GM18526 (cell line): ENCODE results near the gene EDIL3.

Experiments used
- POLR2A ChIP-seq: IDR thresholded peaks from 3 replicates; pipeline ENCODE4 v1.6.1; 2011; ENCODE audit not compliant: insufficient read length; ENCODE audit errors: extremely low read depth

EDIL3 gene

GRCh38 chr5:84361572-84361971, 23.1 kb downstream of the EDIL3 start:
- TF ChIP-seq POLR2A: no peak

DNA sequence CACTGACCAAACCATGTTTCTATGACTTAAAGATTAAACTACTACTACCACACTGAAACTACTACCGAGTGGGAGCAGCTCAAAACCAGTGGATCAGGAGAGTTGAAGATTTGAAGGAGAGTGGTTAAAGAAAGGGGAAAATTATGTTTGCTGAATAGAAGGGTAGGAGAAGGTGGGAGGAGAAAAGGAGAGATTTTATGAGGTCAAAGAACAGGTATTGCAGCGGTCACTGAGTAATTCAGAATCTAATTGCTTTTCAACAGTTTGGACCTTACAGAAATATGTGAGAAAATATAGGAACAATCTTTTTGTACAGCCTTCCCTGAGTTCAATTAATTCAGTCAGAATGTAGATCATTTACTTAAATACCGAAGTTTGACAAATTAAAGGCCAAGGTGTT, 24.6 kb downstream of the EDIL3 start:
- no peak for TF ChIP-seq POLR2A

DNA sequence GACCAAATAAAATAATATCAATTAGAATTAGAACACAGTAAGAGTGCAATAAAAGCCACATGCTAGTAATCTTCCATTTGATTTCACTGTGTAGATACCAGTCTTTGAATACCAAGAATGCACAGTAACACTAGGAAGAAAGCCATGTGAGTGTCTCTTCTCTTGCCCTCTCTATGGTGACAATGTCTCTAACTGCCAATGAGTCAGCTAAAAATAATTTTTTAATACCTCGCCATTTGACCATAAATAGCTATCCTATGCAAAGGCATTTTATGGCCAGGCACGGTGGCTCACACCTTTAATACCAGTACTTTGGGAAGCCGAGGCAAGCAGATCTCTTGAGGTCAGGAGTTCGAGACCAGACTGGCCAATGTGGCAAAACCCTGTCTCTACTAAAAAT, 30.6 kb downstream of the EDIL3 start:
- no peak for TF ChIP-seq POLR2A

GRCh38 chr5:84344788-84345187, 39.9 kb downstream of the EDIL3 start:
- TF ChIP-seq POLR2A: no peak

- no peak for TF ChIP-seq POLR2A
These were observed 41.5 kb downstream of the EDIL3 start for GRCh38 chr5:84343171-84343570.

DNA sequence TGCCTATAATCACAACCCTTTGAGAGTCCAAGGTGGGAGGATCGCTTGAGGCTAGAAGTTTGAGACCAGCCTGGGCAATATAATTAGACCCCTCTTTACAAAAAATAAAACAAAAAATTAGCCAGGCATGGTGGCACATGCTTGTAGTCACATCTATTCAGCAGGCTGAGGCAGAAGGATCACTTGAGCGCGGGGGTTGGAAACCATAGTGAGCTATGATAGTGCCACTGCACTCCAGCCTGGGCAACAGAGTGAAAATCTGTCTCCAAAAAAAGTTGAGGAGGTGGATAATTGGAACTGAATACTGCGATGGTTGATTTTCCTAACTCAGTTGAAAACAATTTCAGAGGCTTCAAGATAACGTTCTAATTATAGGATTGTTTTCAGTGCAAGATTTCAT, 52.6 kb downstream of the EDIL3 start:
- no peak for TF ChIP-seq POLR2A

- no peak for TF ChIP-seq POLR2A
These were observed 57.1 kb downstream of the EDIL3 start for GRCh38 chr5:84327591-84327990.

GRCh38 chr5:84322646-84323045, 62.0 kb downstream of the EDIL3 start:
- TF ChIP-seq POLR2A: no peak

GRCh38 chr5:84306601-84307000, 78.1 kb downstream of the EDIL3 start:
- no peak for TF ChIP-seq POLR2A

DNA sequence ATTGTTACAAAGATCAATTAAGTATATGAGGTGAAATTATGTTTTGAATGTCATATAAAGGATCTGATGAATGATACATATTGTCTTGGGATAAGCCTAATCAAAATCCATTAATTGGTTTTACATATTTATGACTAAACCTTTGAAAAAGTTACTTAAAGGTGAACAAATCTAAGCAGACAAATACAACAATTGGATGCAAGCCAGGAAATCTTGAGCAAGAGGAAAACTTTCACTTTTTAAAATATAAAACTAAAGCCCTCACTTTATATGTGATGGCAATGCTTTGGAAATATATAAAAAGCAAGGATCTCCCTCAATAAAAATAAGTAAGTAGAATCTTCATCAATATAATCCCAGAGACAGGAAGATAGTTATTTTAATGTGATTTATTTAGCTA, 80.1 kb downstream of the EDIL3 start:
- TF ChIP-seq POLR2A: no peak

- no peak for TF ChIP-seq POLR2A
These were observed 81.4 kb downstream of the EDIL3 start for GRCh38 chr5:84303315-84303714.

- TF ChIP-seq POLR2A: no peak
These were observed 83.1 kb downstream of the EDIL3 start for GRCh38 chr5:84301535-84301934.

DNA sequence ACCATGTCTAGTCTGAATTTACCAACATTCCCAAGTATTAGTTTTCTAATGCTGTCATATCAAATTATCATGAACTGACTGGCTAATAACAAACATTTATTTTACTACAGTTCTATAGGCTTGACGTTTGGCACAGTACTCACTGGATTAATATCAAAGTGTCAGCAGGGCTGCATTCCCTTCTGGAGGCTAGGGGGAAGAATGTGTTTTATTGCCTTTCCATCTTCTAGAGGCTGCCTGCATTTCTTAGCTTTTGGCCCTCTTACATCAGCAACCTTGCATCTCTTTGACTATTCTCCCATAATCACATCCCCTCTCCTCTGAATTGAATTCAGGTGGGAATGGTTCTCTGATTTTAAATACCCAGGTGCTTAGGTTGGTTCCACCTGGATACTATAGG, 84.7 kb downstream of the EDIL3 start:
- no peak for TF ChIP-seq POLR2A

- no peak for TF ChIP-seq POLR2A
These were observed 86.1 kb downstream of the EDIL3 start for GRCh38 chr5:84298628-84299027.

GRCh38 chr5:84292788-84293653, 91.7 kb downstream of the EDIL3 start:
- TF ChIP-seq POLR2A: no peak

GRCh38 chr5:84292000-84292642, 92.6 kb downstream of the EDIL3 start:
- TF ChIP-seq POLR2A: no peak

- no peak for TF ChIP-seq POLR2A
These were observed 94.0 kb downstream of the EDIL3 start for GRCh38 chr5:84290673-84291072.
